Gastroesophageal sphincter (tissue), 3 donors: ENCODE data around the gene ZIM2.

ENCODE experiments used
- CTCF ChIP-seq, 4 experiments: fragments of 200-600 bp in 2 of 4; fragments of 450-650 bp in 2 of 4; sonication (generic) in 1 of 4; IDR thresholded peaks; one replicate each; pipeline ENCODE4 v1.5.1; 2017 to 2019; ENCODE audit warnings: antibody characterized with exemption in 4 of 4, mild to moderate bottlenecking in 2 of 4, moderate library complexity in 2 of 4
- EP300 ChIP-seq: sonication (generic); formaldehyde crosslinking; IDR thresholded peaks from one replicate; pipeline ENCODE4 v1.6.1; 2017; ENCODE audit warnings: antibody characterized with exemption, mild to moderate bottlenecking
- POLR2A ChIP-seq, 2 donors: fragments of 450-650 bp; IDR thresholded peaks; one replicate each; pipeline ENCODE4 v1.6.1; 2017; ENCODE audit warnings: antibody characterized with exemption in 2 of 2, mild to moderate bottlenecking in 2 of 2, moderate library complexity in 1 of 2
- POLR2AphosphoS5 ChIP-seq: sonication (generic); formaldehyde crosslinking; IDR thresholded peaks from one replicate; pipeline ENCODE4 v1.6.1; 2017; ENCODE audit warnings: antibody characterized with exemption

- TF ChIP-seq CTCF (IDR thresholded peaks at IDR 0.05), result no peak
- no peak for TF ChIP-seq POLR2A (IDR thresholded peaks at IDR 0.05)
- TF ChIP-seq POLR2AphosphoS5, result no peak
- TF ChIP-seq EP300, result no peak
Observed at GRCh38 chr19:56848166-56848565, 7.6 kb upstream of the ZIM2 start.
